H1 (cell line): ENCODE data around the gene RHOT1. TPM values are rescaled to one million over a fixed set of nuclear protein-coding genes. Genes with fewer than 3 reads are reported as not detected.
"Not testable (repeated sequence)": the region's sequence is repeated elsewhere in the genome, so short reads cannot be mapped to it uniquely, and the experiment has no call there.

ENCODE experiments used
- CTCF ChIA-PET: fragments of 300-600 bp; sonication (Branson Sonifier 250); formaldehyde crosslinking; loops from one replicate; lab custom pipeline; 2021; ENCODE audit not compliant: partially characterized antibody; lab: Charles Lee
- POLR2A ChIA-PET: fragments of 300-600 bp; sonication (Branson Sonifier 250); formaldehyde crosslinking; loops from one replicate; lab custom pipeline; 2021; ENCODE audit warnings: inconsistent platforms; ENCODE audit not compliant: partially characterized antibody; lab: Charles Lee
- DNase-seq, 2 experiments: peaks; one replicate each; pipeline versions ENCODE4 v3.0.0 to v3.0.0-alpha.2; 2010 to 2022; ENCODE audit warnings: low spot score in 2 of 2, low read depth in 1 of 2, mixed read lengths in 1 of 2
- FAIRE-seq: peaks from 2 replicates; lab custom pipeline; 2011; peaks lifted over from hg19 to GRCh38; lab: Jason Lieb, UNC
- H2AFZ ChIP-seq: 2 replicates; pipeline ENCODE4 v1.8.1; 2012; ENCODE audit warnings: low read length, inconsistent platforms
- H2AK5ac ChIP-seq: 2 replicates; pipeline ENCODE4 v1.6.1; 2013; ENCODE audit warnings: low read depth, low read length
- H2BK120ac ChIP-seq: replicated peaks from 2 replicates; pipeline ENCODE3; 2013; ENCODE audit warnings: low read depth, low read length, inconsistent platforms
- H2BK12ac ChIP-seq: 2 replicates; pipeline ENCODE4 v1.6.1; 2013; ENCODE audit warnings: low read depth, low read length
- H2BK15ac ChIP-seq: 2 replicates; pipeline ENCODE4 v1.6.1; 2013; ENCODE audit warnings: low read length
- H2BK20ac ChIP-seq: 2 replicates; pipeline ENCODE4 v1.6.1; 2013; ENCODE audit warnings: low read length
- H2BK5ac ChIP-seq: 2 replicates; pipeline ENCODE4 v1.6.1; 2013; ENCODE audit warnings: low read depth, low read length
- H3K14ac ChIP-seq: 2 replicates; pipeline ENCODE4 v1.6.1; 2013; ENCODE audit warnings: inconsistent platforms; ENCODE audit not compliant: insufficient read length
- H3K18ac ChIP-seq: 2 replicates; pipeline ENCODE4 v1.6.1; 2013; ENCODE audit warnings: low read length; ENCODE audit errors: extremely low read depth
- H3K23ac ChIP-seq: 2 replicates; pipeline ENCODE4 v1.6.1; 2013; ENCODE audit warnings: inconsistent platforms; ENCODE audit not compliant: insufficient read length
- H3K23me2 ChIP-seq: 2 replicates; pipeline ENCODE4 v1.6.1; 2013; ENCODE audit warnings: low read depth, low read length
- H3K27ac ChIP-seq: 2 replicates; pipeline ENCODE4 v1.6.1; 2011; ENCODE audit warnings: low read depth, low read length, inconsistent platforms
- H3K27me3 ChIP-seq, 4 experiments: replicated peaks in 1 of 4; 1 replicate in 1 of 4; 2 replicates in 3 of 4; pipeline versions ENCODE4 v1.6.1 to v1.8.1; 2011 to 2013; ENCODE audit warnings: low read length in 3 of 4, mild to moderate bottlenecking in 3 of 4, inconsistent platforms in 2 of 4, mixed read lengths in 2 of 4, moderate library complexity in 1 of 4; ENCODE audit not compliant: control insufficient read depth in 3 of 4, insufficient read depth in 3 of 4; ENCODE audit errors: extremely low read depth in 1 of 4
- H3K36me3 ChIP-seq, 4 experiments: 2 replicates each; pipeline versions ENCODE4 v1.6.1 to v1.8.1; 2011 to 2013; ENCODE audit warnings: mild to moderate bottlenecking in 4 of 4, low read length in 3 of 4, moderate library complexity in 2 of 4, control low read depth in 1 of 4, inconsistent platforms in 1 of 4; ENCODE audit not compliant: insufficient read depth in 4 of 4, control insufficient read depth in 2 of 4
- H3K4ac ChIP-seq: replicated peaks from 2 replicates; pipeline ENCODE3; 2013; ENCODE audit warnings: low read length, low read depth, mixed read lengths, inconsistent platforms; ENCODE audit not compliant: insufficient read length
- H3K4me1 ChIP-seq, 4 experiments: replicated peaks in 1 of 4; 1 replicate in 1 of 4; 2 replicates in 3 of 4; pipeline versions ENCODE4 v1.6.1 to v1.8.1; 2011 to 2013; ENCODE audit warnings: low read length in 3 of 4, inconsistent platforms in 2 of 4, mixed read lengths in 1 of 4; ENCODE audit not compliant: insufficient read depth in 4 of 4, control insufficient read depth in 3 of 4
- H3K4me2 ChIP-seq, 2 experiments: 2 replicates each; pipeline versions ENCODE4 v1.6.1 to v1.8.1; 2011 to 2013; ENCODE audit warnings: low read depth in 2 of 2, low read length in 2 of 2, control low read depth in 1 of 2, inconsistent platforms in 1 of 2, mild to moderate bottlenecking in 1 of 2; ENCODE audit not compliant: insufficient read depth in 1 of 2
- H3K4me3 ChIP-seq, 4 experiments: fragments of 200-600, 300-600 bp in 1 of 4; sonication (generic), shearing (Covaris generic), sonication (Bioruptor Twin) in 1 of 4; 2 replicates each; pipeline versions ENCODE4 v1.5.1 to v1.8.1; 2011 to 2016; ENCODE audit warnings: low read length in 4 of 4, low read depth in 3 of 4, control low read depth in 2 of 4, inconsistent platforms in 2 of 4, mild to moderate bottlenecking in 2 of 4, mixed read lengths in 1 of 4, moderate library complexity in 1 of 4; ENCODE audit not compliant: insufficient read depth in 2 of 4; ENCODE audit errors: extremely low read depth in 1 of 4
- H3K56ac ChIP-seq: replicated peaks from 2 replicates; pipeline ENCODE3; 2013; ENCODE audit warnings: low read depth, mild to moderate bottlenecking, mixed read lengths, low read length, inconsistent platforms; ENCODE audit not compliant: insufficient read length
- H3K79me1 ChIP-seq: 2 replicates; pipeline ENCODE4 v1.6.1; 2013; ENCODE audit warnings: low read depth, low read length, control low read depth
- H3K79me2 ChIP-seq, 2 experiments: 2 replicates each; pipeline versions ENCODE4 v1.6.1 to v1.8.1; 2012 to 2013; ENCODE audit warnings: low read length in 2 of 2, mild to moderate bottlenecking in 2 of 2, inconsistent platforms in 1 of 2; ENCODE audit not compliant: insufficient read depth in 2 of 2, control insufficient read depth in 1 of 2
- H3K9ac ChIP-seq, 4 experiments: replicated peaks in 1 of 4; 1 replicate in 1 of 4; 2 replicates in 3 of 4; pipeline versions ENCODE4 v1.6.1 to v1.8.1; 2011 to 2013; ENCODE audit warnings: low read depth in 3 of 4, low read length in 3 of 4, control low read depth in 2 of 4, mild to moderate bottlenecking in 2 of 4, moderate library complexity in 2 of 4, inconsistent platforms in 1 of 4; ENCODE audit errors: extremely low read depth in 1 of 4
- H3K9me3 ChIP-seq, 2 experiments: 2 replicates each; pipeline versions ENCODE4 v1.6.1 to v1.8.1; 2012 to 2013; ENCODE audit warnings: mild to moderate bottlenecking in 2 of 2, moderate library complexity in 2 of 2, control low read depth in 1 of 2, inconsistent platforms in 1 of 2, low read depth in 1 of 2, low read length in 1 of 2, mixed read lengths in 1 of 2; ENCODE audit not compliant: insufficient read depth in 2 of 2
- H4K20me1 ChIP-seq, 2 experiments: replicated peaks in 1 of 2; 2 replicates each; pipeline versions ENCODE3 to v1.8.1; 2011 to 2013; ENCODE audit warnings: inconsistent platforms in 2 of 2, low read length in 2 of 2, mild to moderate bottlenecking in 1 of 2; ENCODE audit not compliant: insufficient read depth in 2 of 2, control insufficient read depth in 1 of 2
- H4K5ac ChIP-seq: 2 replicates; pipeline ENCODE4 v1.6.1; 2013; ENCODE audit warnings: low read length, low read depth, mixed read lengths, inconsistent platforms; ENCODE audit not compliant: insufficient read length
- H4K8ac ChIP-seq: 2 replicates; pipeline ENCODE4 v1.8.0; 2013; ENCODE audit warnings: mild to moderate bottlenecking, moderate library complexity, low read length, inconsistent platforms; ENCODE audit not compliant: insufficient read depth; ENCODE audit errors: extremely low read depth
- H4K91ac ChIP-seq: replicated peaks from 2 replicates; pipeline ENCODE3; 2013; ENCODE audit warnings: low read length, mixed read lengths, inconsistent platforms; ENCODE audit not compliant: insufficient read length
- EP300 ChIP-seq, 2 experiments: IDR thresholded peaks; 1 replicate in 1 of 2; 2 replicates in 1 of 2; pipeline ENCODE4 v1.6.1; 2011 to 2012; ENCODE audit warnings: low read depth in 2 of 2, low read length in 2 of 2, mild to moderate bottlenecking in 2 of 2, borderline replicate concordance in 1 of 2, inconsistent platforms in 1 of 2, moderate library complexity in 1 of 2
- WGBS, 2 experiments: shearing (Covaris generic) in 1 of 2; methylation state at CpG; one replicate each; pipeline versions ENCODE4 v1.1.6 to v1.1.7; 2013 to 2015; ENCODE audit warnings: low lambda C conversion rate in 2 of 2, mixed read lengths in 2 of 2, inconsistent platforms in 1 of 2, low coverage in 1 of 2, missing lambda C conversion rate in 1 of 2; ENCODE audit not compliant: insufficient replicate concordance in 2 of 2, insufficient coverage in 1 of 2, insufficient read length in 1 of 2; ENCODE audit errors: extremely low coverage in 1 of 2, missing lambda C conversion rate in 1 of 2; 5-methylcytosine and 5-hydroxymethylcytosine counted together
- polyA plus RNA-seq, 7 experiments: library from polyadenylated mRNA; depleted of rRNA in 3 of 7; stranded (reverse) in 5 of 7; unstranded in 2 of 7; fragments of >200 nt in 5 of 7; fragments of 200-250 nt in 2 of 7; gene quantifications; 1 replicate in 5 of 7; 2 replicates in 1 of 7; 4 replicates in 1 of 7; pipeline versions ENCODE4 v1.2.1 to v1.2.3, GENCODE V29; 2011 to 2013; ENCODE audit warnings: missing spikeins in 2 of 7, mixed read lengths in 2 of 7
- total RNA-seq: library from RNA; stranded (reverse); fragmentation: NEBNext Ultra II Directional; extraction: Animal tissue kit (Norgen Biotek cat#: 25700); gene quantifications from 2 replicates; pipeline ENCODE4 v1.2.1, GENCODE V29; 2021

The RHOT1 gene
- total and polyA plus RNA-seq, 2 of the 8 experiments (the other 6 are each of a cell fraction or from before 2014, with no cell fraction given): 34.2 to 38.2 TPM

- H2BK12ac ChIP-seq, H3K79me1 ChIP-seq, H2AFZ ChIP-seq, CTCF ChIA-PET, DNase-seq, H4K5ac ChIP-seq, H3K23me2 ChIP-seq, H4K20me1 ChIP-seq, H3K4me1 ChIP-seq, H2BK5ac ChIP-seq, H3K27ac ChIP-seq, H3K56ac ChIP-seq, H3K4me2 ChIP-seq, H4K8ac ChIP-seq, H2BK15ac ChIP-seq, POLR2A ChIA-PET, FAIRE-seq, H4K91ac ChIP-seq, H2BK120ac ChIP-seq: not testable (repeated sequence)
- H3K36me3 ChIP-seq: peaks cover 3 to 57% (median 32%) of the 10 kb centered on the region in 4 experiments; a peak in 6 of 8 replicates
- peak in 1 of 2 experiments; percentile 39; a peak in 1 of 3 replicates for TF ChIP-seq EP300 (IDR thresholded peaks at IDR 0.05; ENCODE audit: borderline replicate concordance in 1 of 2, low read depth in 2 of 2, low read length in 2 of 2)
- TF ChIP-seq, all 59 proteins: peak for 1; not testable (repeated sequence) for 58
- not testable (repeated sequence) for H3K14ac ChIP-seq, H3K9ac ChIP-seq, H3K79me2 ChIP-seq, H2AK5ac ChIP-seq, H3K4me3 ChIP-seq, H3K18ac ChIP-seq, H3K27me3 ChIP-seq, H3K23ac ChIP-seq, H3K4ac ChIP-seq, H2BK20ac ChIP-seq
- H3K9me3 ChIP-seq: peaks cover 4 to 28% of the 10 kb centered on the region in 2 experiments
- WGBS, 2 experiments: 98% methylated on average over 22 of the region's 24 CpGs; no CpG with 5 or more reads in 1 of the 2 experiments
Measured at GRCh38 chr17:32178679-32179078, 36.4 kb downstream of the RHOT1 start.
